ENCODE results near the gene LHX5.

The LHX5 gene

GRCh38 chr12:113464852-113465719 lies 6.6 kb downstream of the LHX5 start:
- no peak for DNase-seq

- DNase-seq, result no peak
Observed at GRCh38 chr12:113464452-113464775, 7.3 kb downstream of the LHX5 start.

- no peak for DNase-seq
Observed at GRCh38 chr12:113463746-113464451, 7.8 kb downstream of the LHX5 start.

GRCh38 chr12:113462998-113463745 lies 8.5 kb downstream of the LHX5 start:
- DNase-seq, result no peak

GRCh38 chr12:113462117-113462774 lies 9.4 kb downstream of the LHX5 start:
- DNase-seq, result peak; percentile 64

DNA sequence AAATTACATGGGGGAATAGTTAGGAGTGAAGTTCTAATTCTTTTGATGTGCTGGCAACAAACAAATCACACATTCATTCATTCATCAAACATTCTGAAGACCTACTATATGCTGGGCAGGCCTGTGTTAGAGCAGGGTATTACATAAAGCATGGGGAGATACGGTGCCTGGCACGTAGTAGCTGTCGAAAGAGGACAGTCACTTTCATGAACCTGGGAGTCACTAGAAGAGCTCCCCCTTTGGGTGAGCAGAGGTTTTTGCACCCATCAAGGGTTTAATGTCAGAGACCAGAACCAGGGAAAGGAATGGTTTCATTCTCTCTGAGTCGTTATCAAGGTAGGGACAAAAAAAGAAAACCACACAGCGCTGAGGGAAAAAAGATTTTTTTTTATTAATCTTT lies 10.0 kb downstream of the LHX5 start:
- no peak for DNase-seq

DNA sequence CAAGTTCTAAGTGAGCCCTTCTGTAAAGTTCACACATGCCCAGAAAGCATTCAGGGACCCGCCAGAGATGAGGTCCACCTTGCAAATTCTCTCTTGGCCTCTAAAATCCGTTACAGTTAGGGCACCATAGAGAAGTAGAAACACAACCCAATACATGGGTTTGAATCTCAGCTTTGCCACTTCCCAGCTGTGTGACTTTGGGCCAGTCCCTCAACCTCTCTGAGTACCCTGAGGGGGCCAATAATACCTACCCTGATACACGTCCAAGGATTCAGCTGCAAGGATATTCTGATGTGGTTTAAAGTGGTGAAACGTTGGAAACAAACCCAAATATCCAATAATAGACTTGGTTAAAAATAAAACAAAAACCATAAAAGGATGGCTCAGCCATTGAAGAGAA lies 11.7 kb downstream of the LHX5 start:
- DNase-seq, result no peak

DNA sequence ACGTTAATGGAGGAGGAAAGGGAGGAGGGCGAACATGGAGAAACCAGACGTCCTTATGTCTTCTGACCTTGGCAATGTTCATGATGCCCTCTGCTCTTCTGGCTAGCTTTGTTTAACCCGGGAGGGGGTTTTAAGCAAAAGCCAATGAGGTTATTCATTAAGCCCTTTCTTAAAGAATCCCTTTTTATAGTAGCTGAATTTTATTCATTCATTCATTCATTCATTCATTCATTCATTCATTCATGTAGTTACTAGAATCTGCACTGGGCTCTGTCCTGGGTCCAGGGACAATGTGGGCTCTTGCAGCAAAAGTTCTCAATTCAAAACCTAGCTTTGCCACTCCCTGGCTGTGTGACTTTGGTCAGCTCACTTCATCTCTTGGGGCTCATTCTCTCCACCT lies 14.0 kb downstream of the LHX5 start:
- DNase-seq, result no peak

GRCh38 chr12:113457185-113457584 lies 14.5 kb downstream of the LHX5 start:
- no peak for DNase-seq

DNA sequence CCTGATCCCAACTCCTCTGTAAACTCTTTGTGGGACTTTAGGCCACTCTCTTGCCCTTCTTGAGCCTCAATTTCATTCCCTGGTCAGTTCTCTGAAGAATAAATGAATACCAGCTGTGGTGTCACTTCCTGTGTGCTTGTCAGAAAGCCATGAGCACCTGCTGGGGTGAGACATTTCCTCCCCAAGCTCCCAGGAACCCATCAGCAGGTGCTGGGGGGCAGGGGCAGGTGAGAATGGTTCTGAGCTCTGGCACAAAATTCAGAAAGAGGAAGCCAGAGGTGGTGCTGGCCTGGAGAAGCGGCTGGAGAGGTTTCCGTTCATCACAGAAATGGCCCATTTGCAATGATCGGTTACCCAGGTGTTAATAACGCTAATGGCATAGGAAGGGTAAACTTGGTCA lies 14.9 kb downstream of the LHX5 start:
- no peak for DNase-seq

- DNase-seq, result no peak
Observed at GRCh38 chr12:113456199-113456598, 15.5 kb downstream of the LHX5 start.

DNA sequence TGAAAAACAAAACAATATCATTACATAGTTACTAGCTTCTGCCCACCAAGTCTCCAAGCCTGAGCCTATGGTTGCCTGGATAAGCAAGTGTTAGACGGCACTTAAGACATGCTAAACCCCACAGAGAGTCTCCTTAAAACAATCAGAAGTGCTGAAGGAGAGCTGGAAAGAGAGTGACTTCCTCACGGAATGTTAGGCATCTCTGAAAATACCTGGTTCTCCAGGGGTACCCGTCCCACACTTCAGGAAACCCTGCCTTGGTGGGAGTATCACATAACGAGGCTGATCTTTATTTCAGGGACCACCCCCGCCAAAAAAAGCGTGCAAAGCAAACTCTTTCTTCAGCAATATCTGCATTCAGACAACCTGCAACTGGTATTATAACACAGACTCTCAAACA lies 18.3 kb downstream of the LHX5 start:
- DNase-seq, result no peak

DNA sequence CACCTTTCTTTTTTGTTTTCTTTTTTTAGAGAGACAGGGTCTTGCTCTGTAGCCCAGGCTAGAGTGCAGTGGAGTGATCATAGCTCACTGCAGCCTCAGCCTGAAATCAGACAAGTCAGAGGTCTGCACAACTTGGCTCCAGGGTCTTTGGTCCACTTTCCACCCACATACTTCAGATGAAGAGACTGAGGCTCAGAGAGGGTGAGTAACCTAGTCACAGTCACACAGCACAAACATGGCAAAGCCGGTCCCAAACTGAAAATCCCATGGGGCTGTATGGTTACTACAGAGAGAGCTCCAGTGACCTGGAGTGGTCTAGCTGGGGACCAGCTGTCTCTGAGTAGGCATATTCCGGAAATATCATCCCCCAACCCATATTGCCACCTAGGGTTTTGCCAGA lies 19.2 kb downstream of the LHX5 start:
- DNase-seq, result no peak

GRCh38 chr12:113449839-113450238 lies 21.8 kb downstream of the LHX5 start:
- no peak for DNase-seq

GRCh38 chr12:113449299-113449698 lies 22.4 kb downstream of the LHX5 start:
- DNase-seq, result no peak

DNA sequence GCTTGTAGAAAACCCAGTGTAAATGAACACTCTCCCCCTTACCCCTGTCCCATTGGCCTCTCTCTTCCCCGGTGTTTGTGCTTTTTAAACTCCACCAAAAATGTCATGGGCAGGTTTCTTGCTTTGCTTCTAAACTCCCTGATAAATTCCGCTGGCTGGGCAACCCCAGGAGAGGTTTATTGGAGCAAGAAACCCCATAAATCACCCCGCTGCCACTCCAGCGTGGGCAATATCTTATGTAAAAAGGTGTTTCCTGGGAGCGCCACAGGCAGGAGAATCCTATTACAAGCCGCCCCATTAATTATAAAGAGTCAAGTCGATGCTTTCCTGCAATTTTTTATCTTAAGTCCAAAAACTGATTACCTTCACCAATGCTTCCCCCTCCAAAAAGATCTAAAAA lies 22.8 kb downstream of the LHX5 start:
- DNase-seq, result no peak

- DNase-seq, result no peak
Observed at GRCh38 chr12:113445544-113446171, 26.0 kb downstream of the LHX5 start.

DNA sequence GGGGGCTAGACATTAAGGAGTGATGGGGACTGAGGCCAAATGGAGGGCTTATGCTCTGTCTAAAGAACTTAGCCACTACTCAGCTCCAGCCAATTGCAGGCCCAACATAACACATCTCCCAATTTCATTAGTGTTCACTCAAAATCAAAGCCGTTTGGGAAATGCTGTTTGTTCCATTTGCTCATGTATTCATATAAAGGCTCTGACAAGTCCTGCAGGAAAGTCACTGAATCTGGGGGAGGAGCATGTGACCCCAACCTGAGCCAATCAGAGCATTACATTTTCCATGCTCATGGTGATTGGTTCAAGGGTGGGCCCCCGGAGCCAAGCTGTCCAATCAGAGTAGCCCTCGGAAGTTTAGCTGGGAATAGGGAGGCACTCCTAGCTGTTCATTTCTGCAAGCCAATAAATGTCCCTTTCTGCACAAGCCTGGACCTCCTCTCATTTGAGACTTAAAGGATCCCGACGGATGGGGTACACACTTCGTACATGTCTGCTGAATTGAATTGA lies 28.6 kb downstream of the LHX5 start:
- DNase-seq, result no peak

DNA sequence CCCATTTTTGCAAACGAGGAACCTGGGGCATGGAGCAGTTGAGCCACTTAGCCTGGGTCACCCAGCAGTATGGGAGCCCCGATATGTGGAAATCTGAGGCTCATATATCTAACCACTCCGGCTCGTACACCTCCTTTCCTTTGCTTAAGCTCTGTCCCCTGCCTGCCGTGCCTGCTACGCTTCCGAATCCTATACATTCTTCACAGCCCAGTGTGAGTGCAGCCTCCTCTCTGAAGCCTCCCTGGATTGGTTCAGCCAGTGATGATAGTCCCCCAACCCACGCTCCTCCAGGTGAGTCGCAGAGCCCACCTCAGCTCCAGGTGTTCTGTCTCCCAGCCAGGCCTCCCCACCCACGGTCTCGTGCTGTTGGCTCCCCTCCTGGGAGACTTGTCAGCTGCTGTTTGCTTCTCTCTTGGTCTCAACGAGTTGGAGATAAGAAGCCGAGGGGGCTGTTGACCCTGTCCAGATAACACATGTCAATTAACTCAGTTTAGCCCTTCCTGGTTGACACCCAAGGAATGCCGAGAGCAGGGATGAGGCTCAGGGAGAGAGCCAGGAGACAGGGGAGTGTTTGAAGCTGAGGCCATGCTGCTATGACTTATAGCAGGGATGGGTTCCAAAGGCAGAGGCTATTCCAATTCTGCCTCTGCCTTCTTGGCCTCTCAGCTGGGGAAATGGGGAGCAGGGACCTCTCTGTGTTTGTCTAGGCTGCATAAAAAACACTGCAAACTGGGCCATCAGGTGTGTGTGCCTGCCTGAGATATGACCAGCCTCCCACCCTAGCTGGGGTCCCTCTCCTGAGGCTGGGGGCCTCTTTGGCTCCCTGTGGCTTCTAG lies 30.5 kb downstream of the LHX5 start:
- no peak for DNase-seq

DNA sequence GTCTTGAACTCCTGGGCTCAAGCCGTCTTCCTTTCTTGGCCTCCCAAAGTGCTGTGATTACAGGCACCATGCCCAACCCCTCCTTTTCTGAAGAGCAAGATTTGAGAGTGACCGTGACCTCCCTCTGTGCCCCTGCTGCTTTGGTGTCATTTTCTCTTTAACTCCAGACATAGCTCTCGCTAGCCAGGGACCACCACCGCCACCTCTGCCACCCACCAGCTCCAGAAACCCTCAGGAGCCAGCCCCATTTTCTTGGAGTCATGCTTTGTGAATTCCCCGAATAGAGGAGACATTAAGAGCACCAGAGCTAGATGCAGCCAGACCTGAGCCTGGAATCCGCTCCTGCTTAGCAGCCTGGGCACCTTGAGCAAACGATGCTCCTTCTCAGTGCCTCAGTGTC lies 31.3 kb downstream of the LHX5 start:
- DNase-seq, result no peak

- DNase-seq, result peak; percentile 21
Observed at GRCh38 chr12:113439606-113440030, 32.1 kb downstream of the LHX5 start.

DNA sequence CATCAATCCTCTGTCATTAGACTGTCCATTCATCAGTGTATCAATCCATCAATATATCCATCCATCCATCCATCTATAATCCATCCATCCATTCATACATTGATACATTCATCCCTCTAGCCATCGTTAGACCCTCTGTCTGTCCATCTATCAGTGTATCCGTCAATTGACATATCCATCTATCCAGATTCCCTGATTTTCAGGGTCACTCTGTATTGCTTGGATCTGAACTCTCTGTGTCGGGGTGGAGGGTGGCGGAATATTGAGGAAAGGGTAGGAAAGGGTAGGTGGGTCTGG lies 32.4 kb downstream of the LHX5 start:
- no peak for DNase-seq
